Heart right ventricle (tissue), 16 donors: Measurements from ENCODE around the gene MFSD11. TPM values are rescaled to one million over a fixed set of nuclear protein-coding genes. Genes with fewer than 3 reads are reported as not detected.
"Not testable (repeated sequence)": the region's sequence is repeated elsewhere in the genome, so short reads cannot be mapped to it uniquely, and the experiment has no call there.

ENCODE experiments used
- ATAC-seq, 8 donors: fragments of 200-7000 bp; cut with Tn5 transposase; one replicate each; pipeline ENCODE4 v1.9.1; 2020; ENCODE audit warnings: mild to moderate bottlenecking in 8 of 8, moderate library complexity in 8 of 8, moderate number of reproducible peaks in 1 of 8
- DNase-seq, 2 donors: peaks; one replicate each; pipeline ENCODE4 v3.0.0-alpha.2; 2020
- H3K27ac ChIP-seq, 10 donors: fragments of 200-600 bp; sonication (generic) in 2 of 10; one replicate each; pipeline versions ENCODE4 v1.5.0 to v1.8.0; 2020 to 2022; ENCODE audit warnings: mild to moderate bottlenecking in 3 of 10
- H3K27me3 ChIP-seq, 7 donors: fragments of 200-600 bp; one replicate each; pipeline ENCODE4 v1.8.0; 2021 to 2022; ENCODE audit warnings: mild to moderate bottlenecking in 2 of 7
- H3K36me3 ChIP-seq, 9 donors: fragments of 200-600 bp; sonication (generic) in 1 of 9; one replicate each; pipeline versions ENCODE4 v1.5.0 to v1.8.0; 2020 to 2022; ENCODE audit warnings: mild to moderate bottlenecking in 2 of 9
- H3K4me1 ChIP-seq, 9 donors: fragments of 200-600 bp; sonication (generic) in 1 of 9; one replicate each; pipeline versions ENCODE4 v1.5.0 to v1.8.0; 2020 to 2022; ENCODE audit warnings: mild to moderate bottlenecking in 4 of 9
- H3K4me3 ChIP-seq, 10 donors: fragments of 200-600 bp; sonication (generic) in 2 of 10; one replicate each; pipeline versions ENCODE4 v1.5.0 to v1.8.0; 2020 to 2022; ENCODE audit warnings: mild to moderate bottlenecking in 7 of 10, moderate library complexity in 2 of 10
- H3K9me3 ChIP-seq, 11 donors: fragments of 200-600 bp in 10 of 11; sonication (generic) in 2 of 11; one replicate each; pipeline versions ENCODE4 v1.5.0 to v1.8.0; 2013 to 2022; ENCODE audit warnings: mild to moderate bottlenecking in 2 of 11, control low read depth in 1 of 11, moderate library complexity in 1 of 11
- WGBS, 2 donors: extraction: QIAGEN DNeasy Blood & Tissue Kit; methylation state at CpG; one replicate each; pipeline ENCODE4 v1.1.7; 2013; ENCODE audit warnings: inconsistent platforms in 1 of 2; 5-methylcytosine and 5-hydroxymethylcytosine counted together
- intact Hi-C, 10 donors: fragments of 100-400 bp; cut with DNase I; formaldehyde crosslinking; loops; one replicate each; pipeline versions ENCODE4 v1.11.1 to v1.14.2; 2022
- polyA plus RNA-seq, 2 donors: library from polyadenylated mRNA; stranded (reverse); fragments of 200-250 nt; gene quantifications; one replicate each; pipeline ENCODE4 v1.2.3, GENCODE V29; 2013
- total RNA-seq, 10 donors: library from RNA; stranded (reverse); fragmentation: NEBNext Ultra II Directional in 3 of 10; extraction: Animal tissue kit (Norgen Biotek cat#: 25700) in 3 of 10; gene quantifications; one replicate each; pipeline versions ENCODE4 v1.2.1 to v1.2.4, GENCODE V29; 2021 to 2023
- TF ChIP-seq, protein P1 (sequence below), 9 donors: fragments of 200-600 bp; sonication (generic) in 2 of 9; IDR thresholded peaks; one replicate each; pipeline versions ENCODE4 v1.5.0 to v1.8.0; 2021 to 2022; ENCODE audit warnings: antibody characterized with exemption in 9 of 9, mild to moderate bottlenecking in 5 of 9, moderate library complexity in 1 of 9
- donor health status: Arrhythmogenic right ventricular cardiomyopathy.
- donor health status: ischemic (EF 13 %, LVEDD 7.1; RV severe dilation, severe dysfunction).
- donor health status: healthy with polysubstance abuse.
- donor health status: DM: no; HTN: yes; CAD: no.
- donor health status: DM: no; HTN: no; CAD: no.
- donor health status: ischemic (EF 25% LVEDD 6.9; RV normal size, moderate dysfunction).
- donor health status: ischemic (EF 25% LVEDD 5.7; RV mildly dilated, moderate dysfunction).
- donor health status: healthy.
- donor health status: DM: yes; HTN: yes; CAD: no.
- donor health status: Ischemic cardiomyopathy.
- donor health status: ischemic (EF 35%, LVEDD 5.7; RV mildly dilated, moderate dysfunction).
- donor health status: nonischemic (EF 11% LVEDD 7.7; RV severe dilation, severe dysfunction).
- donor health status: DM: yes; HTN: yes; CAD: no.
- donor health status: PGD.
- donor health status: ischemic (EF 29% LVEDD 5.4; RV normal size, mild dysfunction).
- donor health status: nonischemic (EF 23%, LVEDD 6.1; RV moderate dilation, normal function).

Gene MFSD11
- total and polyA plus RNA-seq, 12 donors = 9.2 to 34.4 (median 28.9) TPM

DNA sequence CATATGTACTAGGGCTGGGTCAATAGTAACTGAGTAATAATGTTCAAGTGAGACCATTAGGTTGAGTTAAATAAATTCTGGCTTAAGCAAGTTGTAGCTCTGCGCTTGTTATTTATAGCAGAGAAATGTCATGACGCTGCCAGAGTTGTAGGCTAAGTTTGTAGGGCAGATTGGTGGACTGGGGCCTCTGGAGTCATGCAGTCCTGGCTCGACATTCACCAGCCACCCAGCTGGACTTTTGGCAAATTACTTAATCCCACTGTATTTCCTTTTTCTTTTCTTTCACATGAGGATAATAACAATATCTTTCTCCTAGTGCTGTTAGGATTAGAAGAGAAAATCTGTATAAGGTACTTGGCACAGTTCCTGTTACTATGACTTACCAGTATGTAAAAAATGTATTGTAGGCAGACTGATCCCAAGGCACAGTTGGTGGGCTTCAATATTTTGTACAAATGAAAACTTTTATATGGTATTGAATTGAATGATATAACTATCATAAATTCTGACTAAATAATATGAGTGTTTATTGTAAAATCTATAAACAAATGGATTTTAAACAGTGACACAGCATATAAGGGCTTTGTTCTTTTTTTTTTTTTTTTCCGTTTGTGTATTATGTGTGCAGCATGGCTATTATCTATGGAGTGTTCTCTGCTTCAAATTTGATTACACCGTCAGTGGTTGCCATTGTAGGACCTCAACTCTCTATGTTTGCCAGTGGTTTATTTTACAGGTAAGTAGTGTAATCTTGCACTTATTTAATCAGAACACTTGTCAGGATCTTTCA lies 2.6 kb downstream of the MFSD11 start:
- Histone ChIP-seq H3K4me3 (peak overlapping the region in 6 of 10 donors; percentile 9 to 97 (median 87)), H3K27me3 (no peaks in the 10 kb centered on the region), H3K4me1 (peaks cover 0 to 63% (median 32%) of the 10 kb centered on the region in 9 donors), H3K36me3 (peaks cover 0 to 58% (median 21%) of the 10 kb centered on the region in 9 donors), H3K27ac (peak overlapping the region; percentile 7 to 99 (median 98)), H3K9me3 (no peaks in the 10 kb centered on the region)
- TF ChIP-seq, protein P1, sequence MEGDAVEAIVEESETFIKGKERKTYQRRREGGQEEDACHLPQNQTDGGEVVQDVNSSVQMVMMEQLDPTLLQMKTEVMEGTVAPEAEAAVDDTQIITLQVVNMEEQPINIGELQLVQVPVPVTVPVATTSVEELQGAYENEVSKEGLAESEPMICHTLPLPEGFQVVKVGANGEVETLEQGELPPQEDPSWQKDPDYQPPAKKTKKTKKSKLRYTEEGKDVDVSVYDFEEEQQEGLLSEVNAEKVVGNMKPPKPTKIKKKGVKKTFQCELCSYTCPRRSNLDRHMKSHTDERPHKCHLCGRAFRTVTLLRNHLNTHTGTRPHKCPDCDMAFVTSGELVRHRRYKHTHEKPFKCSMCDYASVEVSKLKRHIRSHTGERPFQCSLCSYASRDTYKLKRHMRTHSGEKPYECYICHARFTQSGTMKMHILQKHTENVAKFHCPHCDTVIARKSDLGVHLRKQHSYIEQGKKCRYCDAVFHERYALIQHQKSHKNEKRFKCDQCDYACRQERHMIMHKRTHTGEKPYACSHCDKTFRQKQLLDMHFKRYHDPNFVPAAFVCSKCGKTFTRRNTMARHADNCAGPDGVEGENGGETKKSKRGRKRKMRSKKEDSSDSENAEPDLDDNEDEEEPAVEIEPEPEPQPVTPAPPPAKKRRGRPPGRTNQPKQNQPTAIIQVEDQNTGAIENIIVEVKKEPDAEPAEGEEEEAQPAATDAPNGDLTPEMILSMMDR (IDR thresholded peaks at IDR 0.05) = no peak
- DNase-seq (peak in 1 of 2 donors; percentile 61), ATAC-seq (peak in 2 of 8 donors; percentile 16 to 23)
- 30 to 42% methylated on average over 5 of the region's 5 CpGs for whole genome bisulfite sequencing, 2 donors
- intact Hi-C loops = no loop called here

DNA sequence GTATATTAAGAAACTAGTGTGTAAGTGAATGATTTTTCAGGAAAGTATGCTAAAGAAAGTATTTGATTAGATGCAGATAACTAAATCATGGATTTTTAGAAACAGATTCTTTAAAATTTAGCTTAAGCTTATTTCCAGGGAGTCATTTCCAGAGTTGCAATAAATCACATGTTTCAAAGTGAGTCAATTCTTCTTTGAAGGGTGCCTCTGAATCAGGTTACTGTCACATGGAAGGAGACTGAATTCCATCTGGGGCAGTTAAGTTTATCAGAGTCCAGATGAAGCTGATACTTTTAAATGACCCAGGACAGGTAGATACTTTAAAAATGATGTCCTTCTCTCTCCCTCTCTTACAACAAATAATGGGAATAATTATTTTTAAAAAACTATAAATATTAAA lies 5.0 kb downstream of the MFSD11 start:
- no peak for ATAC-seq
- TF ChIP-seq, protein P1 (IDR thresholded peaks at IDR 0.05) = no peak
- H3K27ac ChIP-seq = peak overlapping the region in 4 of 10 donors; percentile 3 to 24 (median 6)
- no peak overlapping the region for H3K4me3 ChIP-seq
- peaks cover 0 to 63% (median 28%) of the 10 kb centered on the region in 9 donors for H3K4me1 ChIP-seq
- no peak for DNase-seq
- intact Hi-C loops = no loop called here
- no peaks in the 10 kb centered on the region for H3K9me3 ChIP-seq
- H3K27me3 ChIP-seq = no peaks in the 10 kb centered on the region
- peaks cover 0 to 70% (median 31%) of the 10 kb centered on the region in 9 donors for H3K36me3 ChIP-seq

DNA sequence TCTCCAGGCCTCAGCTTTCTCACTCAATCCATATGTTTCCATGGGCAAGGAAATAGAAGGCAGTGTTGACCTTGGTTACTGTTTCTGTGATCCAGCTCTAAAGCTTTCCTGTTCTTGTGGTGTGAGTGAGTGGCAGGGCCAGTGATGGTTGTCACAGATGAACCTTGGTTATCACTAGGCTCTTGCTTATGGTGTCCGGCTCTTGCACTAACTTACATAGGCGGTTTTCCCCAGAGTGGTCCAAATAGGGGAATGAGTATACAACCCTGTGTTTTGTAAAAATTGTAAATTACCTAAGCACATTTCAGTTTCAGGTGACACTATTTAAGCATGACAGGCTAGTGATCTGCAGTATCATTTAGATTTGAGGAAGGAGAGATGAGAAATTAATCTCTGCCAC lies 6.8 kb downstream of the MFSD11 start:
- no peak overlapping the region for H3K4me3 ChIP-seq
- no peaks in the 10 kb centered on the region for H3K9me3 ChIP-seq
- H3K27me3 ChIP-seq = no peaks in the 10 kb centered on the region
- TF ChIP-seq, protein P1 (IDR thresholded peaks at IDR 0.05) = no peak
- DNase-seq = no peak
- H3K4me1 ChIP-seq = peaks cover 0 to 57% (median 12%) of the 10 kb centered on the region in 9 donors
- peak in 2 of 8 donors; percentile 36 to 38 for ATAC-seq
- H3K36me3 ChIP-seq = peaks cover 0 to 87% (median 31%) of the 10 kb centered on the region in 9 donors
- H3K27ac ChIP-seq = peak overlapping the region in 7 of 10 donors; percentile 15 to 68 (median 48)
- intact Hi-C loops = no loop called here
- whole genome bisulfite sequencing, 2 donors = 70 to 79% methylated on average over 2 of the region's 2 CpGs

DNA sequence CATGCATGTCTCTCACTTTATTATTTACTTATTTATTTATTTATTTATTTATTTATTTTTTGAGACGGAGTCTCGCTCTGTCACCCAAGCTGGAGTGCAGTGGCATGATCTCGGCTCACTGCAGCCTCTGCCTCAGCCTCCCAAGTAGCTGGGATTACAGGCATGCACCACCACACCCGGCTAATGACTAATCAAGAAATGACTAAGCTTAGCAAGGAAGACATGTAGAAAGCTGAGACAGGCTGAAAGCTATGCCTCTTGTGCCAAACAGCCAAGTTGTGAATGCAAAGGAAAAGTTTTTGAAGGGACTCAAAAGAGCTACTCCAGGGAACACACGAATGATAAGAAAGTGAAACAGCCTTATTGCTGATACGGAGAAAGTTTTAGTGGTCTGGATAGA lies 7.9 kb downstream of the MFSD11 start:
- 95 to 97% methylated on average over 6 of the region's 6 CpGs for WGBS, 2 donors
- H3K4me1 ChIP-seq = peaks cover 0 to 49% (median 6%) of the 10 kb centered on the region in 9 donors
- DNase-seq, H3K4me3 ChIP-seq, ATAC-seq, H3K27me3 ChIP-seq, intact Hi-C loops, H3K9me3 ChIP-seq: not testable (repeated sequence)
- H3K27ac ChIP-seq = peak overlapping the region in 1 of 10 donors; percentile 7
- H3K36me3 ChIP-seq = peaks cover 0 to 96% (median 31%) of the 10 kb centered on the region in 9 donors
